ENCODE measurements around the gene RANBP1. TPM values are rescaled to one million over a fixed set of nuclear protein-coding genes. Genes with fewer than 3 reads are reported as not detected.

Gene RANBP1
- total RNA-seq, 1 experiment from 2014 or later = 443 TPM

DNA sequence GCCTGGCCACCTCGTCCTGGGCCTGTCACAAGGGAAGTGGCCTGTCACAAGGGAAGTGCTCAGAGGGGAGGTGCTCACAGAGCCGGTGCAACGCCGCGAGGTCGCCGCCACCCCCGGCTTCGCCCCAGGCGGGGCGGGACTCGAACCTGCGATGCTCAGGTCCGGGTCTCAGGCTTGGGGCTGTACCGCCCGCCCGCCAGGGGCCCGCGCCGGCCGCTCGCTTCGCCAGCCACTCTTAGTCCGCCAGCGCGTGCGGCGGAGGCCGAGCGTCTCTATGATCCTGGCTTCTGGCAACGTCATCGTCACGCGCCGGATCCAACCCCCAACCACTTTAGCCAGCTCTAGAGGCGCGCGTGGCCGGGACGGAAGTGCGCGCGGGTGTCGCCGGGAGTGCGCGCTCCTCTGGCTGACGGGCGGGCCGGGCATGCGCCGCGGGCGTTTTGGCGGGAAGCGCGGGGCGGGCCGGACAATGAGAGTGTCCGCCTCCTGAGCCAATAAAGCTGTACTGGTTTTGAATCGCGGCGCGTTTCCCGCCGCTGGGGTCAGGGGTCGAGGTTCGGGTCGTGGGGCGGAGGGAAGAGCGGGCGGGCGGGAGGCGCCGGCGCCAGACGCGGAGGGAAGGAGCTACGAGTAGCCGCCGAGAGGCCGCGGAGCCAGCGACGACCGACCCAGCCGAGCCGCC lies 1.2 kb downstream of the RANBP1 start, which contains the start of gene TRMT2A (continued):
- TF ChIP-seq, protein P1, sequence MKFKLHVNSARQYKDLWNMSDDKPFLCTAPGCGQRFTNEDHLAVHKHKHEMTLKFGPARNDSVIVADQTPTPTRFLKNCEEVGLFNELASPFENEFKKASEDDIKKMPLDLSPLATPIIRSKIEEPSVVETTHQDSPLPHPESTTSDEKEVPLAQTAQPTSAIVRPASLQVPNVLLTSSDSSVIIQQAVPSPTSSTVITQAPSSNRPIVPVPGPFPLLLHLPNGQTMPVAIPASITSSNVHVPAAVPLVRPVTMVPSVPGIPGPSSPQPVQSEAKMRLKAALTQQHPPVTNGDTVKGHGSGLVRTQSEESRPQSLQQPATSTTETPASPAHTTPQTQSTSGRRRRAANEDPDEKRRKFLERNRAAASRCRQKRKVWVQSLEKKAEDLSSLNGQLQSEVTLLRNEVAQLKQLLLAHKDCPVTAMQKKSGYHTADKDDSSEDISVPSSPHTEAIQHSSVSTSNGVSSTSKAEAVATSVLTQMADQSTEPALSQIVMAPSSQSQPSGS (CRISPR knock-in tag; IDR thresholded peaks at IDR 0.05; ENCODE audit: borderline replicate concordance, low read depth) = no peak
- TF ChIP-seq SMAD4 (CRISPR knock-in tag; IDR thresholded peaks at IDR 0.05) = 0 out of 2 replicates have a peak, but pooled peaks have one; percentile 13
- no peak for TF ChIP-seq PRRX2 (CRISPR knock-in tag; IDR thresholded peaks at IDR 0.05)
- TF ChIP-seq, protein P2, sequence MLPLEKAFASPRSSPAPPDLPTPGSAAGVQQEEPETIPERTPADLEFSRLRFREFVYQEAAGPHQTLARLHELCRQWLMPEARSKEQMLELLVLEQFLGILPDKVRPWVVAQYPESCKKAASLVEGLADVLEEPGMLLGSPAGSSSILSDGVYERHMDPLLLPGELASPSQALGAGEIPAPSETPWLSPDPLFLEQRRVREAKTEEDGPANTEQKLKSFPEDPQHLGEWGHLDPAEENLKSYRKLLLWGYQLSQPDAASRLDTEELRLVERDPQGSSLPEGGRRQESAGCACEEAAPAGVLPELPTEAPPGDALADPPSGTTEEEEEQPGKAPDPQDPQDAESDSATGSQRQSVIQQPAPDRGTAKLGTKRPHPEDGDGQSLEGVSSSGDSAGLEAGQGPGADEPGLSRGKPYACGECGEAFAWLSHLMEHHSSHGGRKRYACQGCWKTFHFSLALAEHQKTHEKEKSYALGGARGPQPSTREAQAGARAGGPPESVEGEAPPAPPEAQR (CRISPR knock-in tag; IDR thresholded peaks at IDR 0.05) = no peak
- TF ChIP-seq, protein P3, sequence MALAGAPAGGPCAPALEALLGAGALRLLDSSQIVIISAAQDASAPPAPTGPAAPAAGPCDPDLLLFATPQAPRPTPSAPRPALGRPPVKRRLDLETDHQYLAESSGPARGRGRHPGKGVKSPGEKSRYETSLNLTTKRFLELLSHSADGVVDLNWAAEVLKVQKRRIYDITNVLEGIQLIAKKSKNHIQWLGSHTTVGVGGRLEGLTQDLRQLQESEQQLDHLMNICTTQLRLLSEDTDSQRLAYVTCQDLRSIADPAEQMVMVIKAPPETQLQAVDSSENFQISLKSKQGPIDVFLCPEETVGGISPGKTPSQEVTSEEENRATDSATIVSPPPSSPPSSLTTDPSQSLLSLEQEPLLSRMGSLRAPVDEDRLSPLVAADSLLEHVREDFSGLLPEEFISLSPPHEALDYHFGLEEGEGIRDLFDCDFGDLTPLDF (CRISPR knock-in tag; IDR thresholded peaks at IDR 0.05) = peak; percentile 95
- no peak for TF ChIP-seq ZBTB21 (CRISPR knock-in tag; IDR thresholded peaks at IDR 0.05; ENCODE audit: borderline replicate concordance)
- no peak for TF ChIP-seq ZNF423 (CRISPR knock-in tag; IDR thresholded peaks at IDR 0.05)
- no peak for TF ChIP-seq TCF7 (CRISPR knock-in tag; IDR thresholded peaks at IDR 0.05; ENCODE audit: low read depth)
- peak; percentile 97 for TF ChIP-seq ETV6 (CRISPR knock-in tag; IDR thresholded peaks at IDR 0.05)
- 0 out of 2 replicates have a peak, but pooled peaks have one; percentile 52 for TF ChIP-seq ZNF232 (CRISPR knock-in tag; IDR thresholded peaks at IDR 0.05)
- peak; percentile 19; the same call in 1 of the 2 replicates for TF ChIP-seq KAT7 (CRISPR knock-in tag; IDR thresholded peaks at IDR 0.05; ENCODE audit: borderline replicate concordance)
- no peak for TF ChIP-seq ZNF416 (CRISPR knock-in tag; IDR thresholded peaks at IDR 0.05)
- peak; percentile 99 for TF ChIP-seq CREM (CRISPR knock-in tag; IDR thresholded peaks at IDR 0.05)
- TF ChIP-seq, protein P4, sequence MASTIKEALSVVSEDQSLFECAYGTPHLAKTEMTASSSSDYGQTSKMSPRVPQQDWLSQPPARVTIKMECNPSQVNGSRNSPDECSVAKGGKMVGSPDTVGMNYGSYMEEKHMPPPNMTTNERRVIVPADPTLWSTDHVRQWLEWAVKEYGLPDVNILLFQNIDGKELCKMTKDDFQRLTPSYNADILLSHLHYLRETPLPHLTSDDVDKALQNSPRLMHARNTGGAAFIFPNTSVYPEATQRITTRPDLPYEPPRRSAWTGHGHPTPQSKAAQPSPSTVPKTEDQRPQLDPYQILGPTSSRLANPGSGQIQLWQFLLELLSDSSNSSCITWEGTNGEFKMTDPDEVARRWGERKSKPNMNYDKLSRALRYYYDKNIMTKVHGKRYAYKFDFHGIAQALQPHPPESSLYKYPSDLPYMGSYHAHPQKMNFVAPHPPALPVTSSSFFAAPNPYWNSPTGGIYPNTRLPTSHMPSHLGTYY (CRISPR knock-in tag; IDR thresholded peaks at IDR 0.05) = no peak
- TF ChIP-seq HMGA2 (CRISPR knock-in tag; IDR thresholded peaks at IDR 0.05) = no peak
- TF ChIP-seq ZNF219 (CRISPR knock-in tag; IDR thresholded peaks at IDR 0.05; ENCODE audit: borderline replicate concordance) = no peak
- TF ChIP-seq, protein P5, sequence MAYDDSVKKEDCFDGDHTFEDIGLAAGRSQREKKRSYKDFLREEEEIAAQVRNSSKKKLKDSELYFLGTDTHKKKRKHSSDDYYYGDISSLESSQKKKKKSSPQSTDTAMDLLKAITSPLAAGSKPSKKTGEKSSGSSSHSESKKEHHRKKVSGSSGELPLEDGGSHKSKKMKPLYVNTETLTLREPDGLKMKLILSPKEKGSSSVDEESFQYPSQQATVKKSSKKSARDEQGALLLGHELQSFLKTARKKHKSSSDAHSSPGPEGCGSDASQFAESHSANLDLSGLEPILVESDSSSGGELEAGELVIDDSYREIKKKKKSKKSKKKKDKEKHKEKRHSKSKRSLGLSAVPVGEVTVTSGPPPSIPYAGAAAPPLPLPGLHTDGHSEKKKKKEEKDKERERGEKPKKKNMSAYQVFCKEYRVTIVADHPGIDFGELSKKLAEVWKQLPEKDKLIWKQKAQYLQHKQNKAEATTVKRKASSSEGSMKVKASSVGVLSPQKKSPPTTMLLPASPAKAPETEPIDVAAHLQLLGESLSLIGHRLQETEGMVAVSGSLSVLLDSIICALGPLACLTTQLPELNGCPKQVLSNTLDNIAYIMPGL (CRISPR knock-in tag; IDR thresholded peaks at IDR 0.05) = peak; percentile 91
- TF ChIP-seq, protein P6, sequence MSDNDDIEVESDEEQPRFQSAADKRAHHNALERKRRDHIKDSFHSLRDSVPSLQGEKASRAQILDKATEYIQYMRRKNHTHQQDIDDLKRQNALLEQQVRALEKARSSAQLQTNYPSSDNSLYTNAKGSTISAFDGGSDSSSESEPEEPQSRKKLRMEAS (CRISPR knock-in tag; IDR thresholded peaks at IDR 0.05) = peak; percentile 98
- TF ChIP-seq, protein P7, sequence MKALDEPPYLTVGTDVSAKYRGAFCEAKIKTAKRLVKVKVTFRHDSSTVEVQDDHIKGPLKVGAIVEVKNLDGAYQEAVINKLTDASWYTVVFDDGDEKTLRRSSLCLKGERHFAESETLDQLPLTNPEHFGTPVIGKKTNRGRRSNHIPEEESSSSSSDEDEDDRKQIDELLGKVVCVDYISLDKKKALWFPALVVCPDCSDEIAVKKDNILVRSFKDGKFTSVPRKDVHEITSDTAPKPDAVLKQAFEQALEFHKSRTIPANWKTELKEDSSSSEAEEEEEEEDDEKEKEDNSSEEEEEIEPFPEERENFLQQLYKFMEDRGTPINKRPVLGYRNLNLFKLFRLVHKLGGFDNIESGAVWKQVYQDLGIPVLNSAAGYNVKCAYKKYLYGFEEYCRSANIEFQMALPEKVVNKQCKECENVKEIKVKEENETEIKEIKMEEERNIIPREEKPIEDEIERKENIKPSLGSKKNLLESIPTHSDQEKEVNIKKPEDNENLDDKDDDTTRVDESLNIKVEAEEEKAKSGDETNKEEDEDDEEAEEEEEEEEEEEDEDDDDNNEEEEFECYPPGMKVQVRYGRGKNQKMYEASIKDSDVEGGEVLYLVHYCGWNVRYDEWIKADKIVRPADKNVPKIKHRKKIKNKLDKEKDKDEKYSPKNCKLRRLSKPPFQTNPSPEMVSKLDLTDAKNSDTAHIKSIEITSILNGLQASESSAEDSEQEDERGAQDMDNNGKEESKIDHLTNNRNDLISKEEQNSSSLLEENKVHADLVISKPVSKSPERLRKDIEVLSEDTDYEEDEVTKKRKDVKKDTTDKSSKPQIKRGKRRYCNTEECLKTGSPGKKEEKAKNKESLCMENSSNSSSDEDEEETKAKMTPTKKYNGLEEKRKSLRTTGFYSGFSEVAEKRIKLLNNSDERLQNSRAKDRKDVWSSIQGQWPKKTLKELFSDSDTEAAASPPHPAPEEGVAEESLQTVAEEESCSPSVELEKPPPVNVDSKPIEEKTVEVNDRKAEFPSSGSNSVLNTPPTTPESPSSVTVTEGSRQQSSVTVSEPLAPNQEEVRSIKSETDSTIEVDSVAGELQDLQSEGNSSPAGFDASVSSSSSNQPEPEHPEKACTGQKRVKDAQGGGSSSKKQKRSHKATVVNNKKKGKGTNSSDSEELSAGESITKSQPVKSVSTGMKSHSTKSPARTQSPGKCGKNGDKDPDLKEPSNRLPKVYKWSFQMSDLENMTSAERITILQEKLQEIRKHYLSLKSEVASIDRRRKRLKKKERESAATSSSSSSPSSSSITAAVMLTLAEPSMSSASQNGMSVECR (CRISPR knock-in tag; IDR thresholded peaks at IDR 0.05; ENCODE audit: borderline replicate concordance) = peak; percentile 87; the same call in 1 of the 2 replicates
- TF ChIP-seq, protein P8, sequence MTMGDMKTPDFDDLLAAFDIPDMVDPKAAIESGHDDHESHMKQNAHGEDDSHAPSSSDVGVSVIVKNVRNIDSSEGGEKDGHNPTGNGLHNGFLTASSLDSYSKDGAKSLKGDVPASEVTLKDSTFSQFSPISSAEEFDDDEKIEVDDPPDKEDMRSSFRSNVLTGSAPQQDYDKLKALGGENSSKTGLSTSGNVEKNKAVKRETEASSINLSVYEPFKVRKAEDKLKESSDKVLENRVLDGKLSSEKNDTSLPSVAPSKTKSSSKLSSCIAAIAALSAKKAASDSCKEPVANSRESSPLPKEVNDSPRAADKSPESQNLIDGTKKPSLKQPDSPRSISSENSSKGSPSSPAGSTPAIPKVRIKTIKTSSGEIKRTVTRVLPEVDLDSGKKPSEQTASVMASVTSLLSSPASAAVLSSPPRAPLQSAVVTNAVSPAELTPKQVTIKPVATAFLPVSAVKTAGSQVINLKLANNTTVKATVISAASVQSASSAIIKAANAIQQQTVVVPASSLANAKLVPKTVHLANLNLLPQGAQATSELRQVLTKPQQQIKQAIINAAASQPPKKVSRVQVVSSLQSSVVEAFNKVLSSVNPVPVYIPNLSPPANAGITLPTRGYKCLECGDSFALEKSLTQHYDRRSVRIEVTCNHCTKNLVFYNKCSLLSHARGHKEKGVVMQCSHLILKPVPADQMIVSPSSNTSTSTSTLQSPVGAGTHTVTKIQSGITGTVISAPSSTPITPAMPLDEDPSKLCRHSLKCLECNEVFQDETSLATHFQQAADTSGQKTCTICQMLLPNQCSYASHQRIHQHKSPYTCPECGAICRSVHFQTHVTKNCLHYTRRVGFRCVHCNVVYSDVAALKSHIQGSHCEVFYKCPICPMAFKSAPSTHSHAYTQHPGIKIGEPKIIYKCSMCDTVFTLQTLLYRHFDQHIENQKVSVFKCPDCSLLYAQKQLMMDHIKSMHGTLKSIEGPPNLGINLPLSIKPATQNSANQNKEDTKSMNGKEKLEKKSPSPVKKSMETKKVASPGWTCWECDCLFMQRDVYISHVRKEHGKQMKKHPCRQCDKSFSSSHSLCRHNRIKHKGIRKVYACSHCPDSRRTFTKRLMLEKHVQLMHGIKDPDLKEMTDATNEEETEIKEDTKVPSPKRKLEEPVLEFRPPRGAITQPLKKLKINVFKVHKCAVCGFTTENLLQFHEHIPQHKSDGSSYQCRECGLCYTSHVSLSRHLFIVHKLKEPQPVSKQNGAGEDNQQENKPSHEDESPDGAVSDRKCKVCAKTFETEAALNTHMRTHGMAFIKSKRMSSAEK (CRISPR knock-in tag; IDR thresholded peaks at IDR 0.05; ENCODE audit: borderline replicate concordance) = no peak
- TF ChIP-seq MYBL2 (CRISPR knock-in tag; IDR thresholded peaks at IDR 0.05) = peak; percentile 96
- TF ChIP-seq TEAD1 (CRISPR knock-in tag; IDR thresholded peaks at IDR 0.05) = peak; percentile 82
- TF ChIP-seq ATF1 (CRISPR knock-in tag; IDR thresholded peaks at IDR 0.05) = no peak
